GM23338 (cell line): ENCODE results near the gene EMC10. TPM values are rescaled to one million over a fixed set of nuclear protein-coding genes. Genes with fewer than 3 reads are reported as not detected.
A peak's percentile ranks its signal among the peaks of the same experiment; 100 is the strongest.

ENCODE experiments used
- ATAC-seq: fragments of 200-7000 bp; cut with Tn5 transposase; 3 replicates; pipeline ENCODE4 v1.9.1; 2020
- DNase-seq: peaks from one replicate; pipeline ENCODE4 v3.0.0-alpha.2; 2015; ENCODE audit warnings: low spot score
- H2AFZ ChIP-seq: fragments of 200-600 bp; sonication (generic); 2 replicates; pipeline ENCODE4 v1.8.0; 2016; ENCODE audit warnings: antibody characterized with exemption, mild to moderate bottlenecking, moderate library complexity
- H3F3A ChIP-seq: fragments of 200-600 bp; sonication (generic); replicated peaks from 2 replicates; pipeline ENCODE4 v1.8.0; 2017; ENCODE audit warnings: antibody characterized with exemption, mixed run types, low read depth
- H3K27ac ChIP-seq: fragments of 200-600 bp; sonication (generic); 2 replicates; pipeline ENCODE4 v1.6.1; 2016; ENCODE audit warnings: low read depth
- H3K27me3 ChIP-seq: fragments of 200-600 bp; sonication (generic); 2 replicates; pipeline ENCODE4 v1.8.0; 2016; ENCODE audit warnings: mild to moderate bottlenecking, mixed run types, moderate library complexity; ENCODE audit not compliant: insufficient read depth
- H3K36me3 ChIP-seq: fragments of 200-600 bp; sonication (generic); 2 replicates; pipeline ENCODE4 v1.8.0; 2016; ENCODE audit warnings: mild to moderate bottlenecking; ENCODE audit not compliant: insufficient read depth
- H3K4me1 ChIP-seq: fragments of 200-600 bp; sonication (generic); 2 replicates; pipeline ENCODE4 v1.8.0; 2016; ENCODE audit warnings: mild to moderate bottlenecking, moderate library complexity; ENCODE audit not compliant: insufficient read depth
- H3K4me2 ChIP-seq: fragments of 200-600 bp; sonication (generic); 2 replicates; pipeline ENCODE4 v1.7.1; 2017; ENCODE audit warnings: mixed run types
- H3K4me3 ChIP-seq: fragments of 200-600 bp; sonication (generic); 2 replicates; pipeline ENCODE4 v1.6.1; 2016; ENCODE audit warnings: mixed run types
- H3K79me2 ChIP-seq: fragments of 200-600 bp; sonication (generic); replicated peaks from 2 replicates; pipeline ENCODE4 v1.8.0; 2017; ENCODE audit warnings: mild to moderate bottlenecking; ENCODE audit not compliant: insufficient read depth
- H3K9me2 ChIP-seq: fragments of 200-600 bp; sonication (generic); 2 replicates; pipeline ENCODE4 v1.8.0; 2017; ENCODE audit not compliant: insufficient read depth
- H4K20me1 ChIP-seq: fragments of 200-600 bp; sonication (generic); replicated peaks from 2 replicates; pipeline ENCODE4 v1.8.0; 2017; ENCODE audit warnings: mild to moderate bottlenecking; ENCODE audit not compliant: insufficient read depth
- H3K27ac Mint-ChIP-seq: 2 replicates; pipeline ENCODE4 v1.8.0; 2020; ENCODE audit warnings: inconsistent platforms, mild to moderate bottlenecking, moderate library complexity, mixed read lengths
- H3K27me3 Mint-ChIP-seq: 3 replicates; pipeline ENCODE4 v1.8.0; 2022; ENCODE audit warnings: low read depth, mild to moderate bottlenecking, moderate library complexity, mixed read lengths, inconsistent platforms; ENCODE audit not compliant: insufficient read depth, poor library complexity
- H3K36me3 Mint-ChIP-seq: 3 replicates; pipeline ENCODE4 v1.8.0; 2021; ENCODE audit warnings: low read depth, mild to moderate bottlenecking, inconsistent platforms, moderate library complexity, mixed read lengths
- H3K4me1 Mint-ChIP-seq: 3 replicates; pipeline ENCODE4 v1.8.0; 2020; ENCODE audit warnings: mild to moderate bottlenecking, inconsistent platforms, mixed read lengths
- H3K4me3 Mint-ChIP-seq: 3 replicates; pipeline ENCODE4 v1.8.0; 2021; ENCODE audit warnings: moderate library complexity, mild to moderate bottlenecking, inconsistent platforms, mixed read lengths
- H3K9me3 Mint-ChIP-seq: 3 replicates; pipeline ENCODE4 v1.8.0; 2020; ENCODE audit warnings: moderate library complexity, mild to moderate bottlenecking, inconsistent platforms, mixed read lengths
- CREB1 ChIP-seq: fragments of 250-450 bp; sonication (Bioruptor Pico); IDR thresholded peaks from 2 replicates; pipeline ENCODE4 v1.5.0; 2020; ENCODE audit warnings: low read depth, mild to moderate bottlenecking, moderate library complexity
- ETS1 ChIP-seq: IDR thresholded peaks from 2 replicates; pipeline ENCODE4 v1.6.1; 2016; ENCODE audit warnings: antibody characterized with exemption
- EZH2phosphoT487 ChIP-seq: fragments of 200-600 bp; sonication (generic); IDR thresholded peaks from one replicate; pipeline ENCODE4 v1.8.1; 2018; ENCODE audit warnings: antibody characterized with exemption; ENCODE audit not compliant: unreplicated experiment
- JUNB ChIP-seq: IDR thresholded peaks from one replicate; pipeline ENCODE4 v1.6.1; 2016; ENCODE audit warnings: antibody characterized with exemption; ENCODE audit not compliant: unreplicated experiment
- NANOG ChIP-seq: IDR thresholded peaks from 2 replicates; pipeline ENCODE4 v1.6.1; 2016; ENCODE audit warnings: antibody characterized with exemption, borderline replicate concordance
- POLR2AphosphoS5 ChIP-seq: IDR thresholded peaks from 2 replicates; pipeline ENCODE4 v1.6.1; 2016; ENCODE audit warnings: antibody characterized with exemption, low read depth
- REST ChIP-seq: IDR thresholded peaks from one replicate; pipeline ENCODE4 v1.6.1; 2018; ENCODE audit warnings: antibody characterized with exemption; ENCODE audit not compliant: unreplicated experiment
- STAT1 ChIP-seq: IDR thresholded peaks from one replicate; pipeline ENCODE4 v1.6.1; 2016; ENCODE audit warnings: antibody characterized with exemption; ENCODE audit not compliant: unreplicated experiment
- ZNF114 ChIP-seq: fragments of 250-450 bp; sonication (Bioruptor Pico); IDR thresholded peaks from 2 replicates; pipeline ENCODE4 v1.5.0; 2020; ENCODE audit warnings: mild to moderate bottlenecking, moderate library complexity
- ZNF331 ChIP-seq: fragments of 250-450 bp; sonication (Bioruptor Pico); IDR thresholded peaks from 2 replicates; pipeline ENCODE4 v1.5.0; 2020; ENCODE audit warnings: low read depth, mild to moderate bottlenecking, moderate library complexity
- polyA plus RNA-seq: library from polyadenylated mRNA; unstranded; fragments of >200 nt; fragmentation: Nextera tagmentation; extraction: Ambion mirVana; gene quantifications from 2 replicates; pipeline ENCODE4 v1.2.1, GENCODE V29; 2016
- total RNA-seq: library from RNA; depleted of rRNA; stranded (reverse); fragments of >200 nt; shearing (Covaris generic); gene quantifications from 2 replicates; pipeline ENCODE4 v1.2.3, GENCODE V29; 2014
- TF ChIP-seq, protein P1 (sequence below): fragments of 250-450 bp; sonication (Bioruptor Pico); IDR thresholded peaks from 2 replicates; pipeline ENCODE4 v1.5.0; 2020; ENCODE audit warnings: mild to moderate bottlenecking, moderate library complexity
- TF ChIP-seq, protein P2 (sequence below), 2 experiments: fragments of 200-600 bp in 1 of 2; sonication (generic) in 1 of 2; conservative IDR thresholded peaks; 2 replicates each; pipeline versions ENCODE4 v1.5.1 to v1.6.1; 2016 to 2017; ENCODE audit warnings: antibody characterized with exemption in 2 of 2, low read depth in 2 of 2, mild to moderate bottlenecking in 2 of 2, moderate library complexity in 1 of 2

Gene EMC10
- total and polyA plus RNA-seq, 2 experiments from 2014 or later = 24.8 to 113 TPM

DNA sequence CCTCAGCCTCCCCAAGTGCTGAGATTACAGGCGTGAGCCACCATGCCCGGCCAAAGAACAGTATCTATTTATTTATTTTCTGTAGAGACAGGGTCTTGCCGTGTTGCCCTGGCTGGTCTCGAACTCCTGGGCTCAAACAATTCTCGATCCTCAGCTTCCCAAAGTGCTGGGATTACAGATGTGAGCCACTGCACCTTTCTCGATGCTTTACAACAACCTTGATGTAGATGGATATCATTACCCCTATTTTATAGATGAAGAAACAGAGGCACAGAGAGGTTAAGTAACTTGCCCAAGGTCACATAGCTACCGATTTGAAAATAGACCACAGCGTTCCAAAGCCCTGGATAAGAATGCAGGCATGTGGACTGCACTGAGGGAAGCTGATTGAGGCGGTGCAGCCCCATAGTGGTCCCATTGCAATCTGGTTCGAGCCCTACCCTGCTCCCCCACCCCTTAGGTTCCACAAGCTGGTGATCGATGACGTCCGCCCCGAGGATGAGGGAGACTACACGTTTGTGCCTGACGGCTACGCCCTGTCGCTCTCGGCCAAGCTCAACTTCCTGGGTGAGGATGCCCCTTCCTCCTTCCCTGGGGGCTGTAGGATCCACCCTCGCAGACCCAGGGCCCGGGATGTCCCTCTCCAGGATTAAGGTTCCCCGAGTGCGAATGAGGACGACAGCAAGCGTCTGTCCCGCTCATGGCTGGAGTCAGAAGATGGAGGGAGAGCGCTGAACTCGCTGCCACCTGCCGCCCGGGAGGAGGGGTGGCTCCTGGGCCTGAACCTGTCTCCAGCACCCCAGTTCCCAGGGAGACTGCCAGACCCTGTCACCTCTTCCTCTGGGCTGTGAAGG lies 25.7 kb upstream of the EMC10 start:
- peaks cover 97% of the 10 kb centered on the region for H3K9me3 Mint-ChIP-seq
- H3K4me3 ChIP-seq = no peak overlapping the region
- H3K9me2 ChIP-seq = 0 out of 2 replicates have a peak, but pooled peaks cover under 1% of the 10 kb centered on the region
- no peak for TF ChIP-seq JUNB
- TF ChIP-seq ZNF331 (CRISPR knock-in tag) = no peak
- no peak for TF ChIP-seq ETS1
- no peak for TF ChIP-seq REST
- no peak for TF ChIP-seq STAT1
- TF ChIP-seq CREB1 (CRISPR knock-in tag) = no peak
- TF ChIP-seq, protein P1, sequence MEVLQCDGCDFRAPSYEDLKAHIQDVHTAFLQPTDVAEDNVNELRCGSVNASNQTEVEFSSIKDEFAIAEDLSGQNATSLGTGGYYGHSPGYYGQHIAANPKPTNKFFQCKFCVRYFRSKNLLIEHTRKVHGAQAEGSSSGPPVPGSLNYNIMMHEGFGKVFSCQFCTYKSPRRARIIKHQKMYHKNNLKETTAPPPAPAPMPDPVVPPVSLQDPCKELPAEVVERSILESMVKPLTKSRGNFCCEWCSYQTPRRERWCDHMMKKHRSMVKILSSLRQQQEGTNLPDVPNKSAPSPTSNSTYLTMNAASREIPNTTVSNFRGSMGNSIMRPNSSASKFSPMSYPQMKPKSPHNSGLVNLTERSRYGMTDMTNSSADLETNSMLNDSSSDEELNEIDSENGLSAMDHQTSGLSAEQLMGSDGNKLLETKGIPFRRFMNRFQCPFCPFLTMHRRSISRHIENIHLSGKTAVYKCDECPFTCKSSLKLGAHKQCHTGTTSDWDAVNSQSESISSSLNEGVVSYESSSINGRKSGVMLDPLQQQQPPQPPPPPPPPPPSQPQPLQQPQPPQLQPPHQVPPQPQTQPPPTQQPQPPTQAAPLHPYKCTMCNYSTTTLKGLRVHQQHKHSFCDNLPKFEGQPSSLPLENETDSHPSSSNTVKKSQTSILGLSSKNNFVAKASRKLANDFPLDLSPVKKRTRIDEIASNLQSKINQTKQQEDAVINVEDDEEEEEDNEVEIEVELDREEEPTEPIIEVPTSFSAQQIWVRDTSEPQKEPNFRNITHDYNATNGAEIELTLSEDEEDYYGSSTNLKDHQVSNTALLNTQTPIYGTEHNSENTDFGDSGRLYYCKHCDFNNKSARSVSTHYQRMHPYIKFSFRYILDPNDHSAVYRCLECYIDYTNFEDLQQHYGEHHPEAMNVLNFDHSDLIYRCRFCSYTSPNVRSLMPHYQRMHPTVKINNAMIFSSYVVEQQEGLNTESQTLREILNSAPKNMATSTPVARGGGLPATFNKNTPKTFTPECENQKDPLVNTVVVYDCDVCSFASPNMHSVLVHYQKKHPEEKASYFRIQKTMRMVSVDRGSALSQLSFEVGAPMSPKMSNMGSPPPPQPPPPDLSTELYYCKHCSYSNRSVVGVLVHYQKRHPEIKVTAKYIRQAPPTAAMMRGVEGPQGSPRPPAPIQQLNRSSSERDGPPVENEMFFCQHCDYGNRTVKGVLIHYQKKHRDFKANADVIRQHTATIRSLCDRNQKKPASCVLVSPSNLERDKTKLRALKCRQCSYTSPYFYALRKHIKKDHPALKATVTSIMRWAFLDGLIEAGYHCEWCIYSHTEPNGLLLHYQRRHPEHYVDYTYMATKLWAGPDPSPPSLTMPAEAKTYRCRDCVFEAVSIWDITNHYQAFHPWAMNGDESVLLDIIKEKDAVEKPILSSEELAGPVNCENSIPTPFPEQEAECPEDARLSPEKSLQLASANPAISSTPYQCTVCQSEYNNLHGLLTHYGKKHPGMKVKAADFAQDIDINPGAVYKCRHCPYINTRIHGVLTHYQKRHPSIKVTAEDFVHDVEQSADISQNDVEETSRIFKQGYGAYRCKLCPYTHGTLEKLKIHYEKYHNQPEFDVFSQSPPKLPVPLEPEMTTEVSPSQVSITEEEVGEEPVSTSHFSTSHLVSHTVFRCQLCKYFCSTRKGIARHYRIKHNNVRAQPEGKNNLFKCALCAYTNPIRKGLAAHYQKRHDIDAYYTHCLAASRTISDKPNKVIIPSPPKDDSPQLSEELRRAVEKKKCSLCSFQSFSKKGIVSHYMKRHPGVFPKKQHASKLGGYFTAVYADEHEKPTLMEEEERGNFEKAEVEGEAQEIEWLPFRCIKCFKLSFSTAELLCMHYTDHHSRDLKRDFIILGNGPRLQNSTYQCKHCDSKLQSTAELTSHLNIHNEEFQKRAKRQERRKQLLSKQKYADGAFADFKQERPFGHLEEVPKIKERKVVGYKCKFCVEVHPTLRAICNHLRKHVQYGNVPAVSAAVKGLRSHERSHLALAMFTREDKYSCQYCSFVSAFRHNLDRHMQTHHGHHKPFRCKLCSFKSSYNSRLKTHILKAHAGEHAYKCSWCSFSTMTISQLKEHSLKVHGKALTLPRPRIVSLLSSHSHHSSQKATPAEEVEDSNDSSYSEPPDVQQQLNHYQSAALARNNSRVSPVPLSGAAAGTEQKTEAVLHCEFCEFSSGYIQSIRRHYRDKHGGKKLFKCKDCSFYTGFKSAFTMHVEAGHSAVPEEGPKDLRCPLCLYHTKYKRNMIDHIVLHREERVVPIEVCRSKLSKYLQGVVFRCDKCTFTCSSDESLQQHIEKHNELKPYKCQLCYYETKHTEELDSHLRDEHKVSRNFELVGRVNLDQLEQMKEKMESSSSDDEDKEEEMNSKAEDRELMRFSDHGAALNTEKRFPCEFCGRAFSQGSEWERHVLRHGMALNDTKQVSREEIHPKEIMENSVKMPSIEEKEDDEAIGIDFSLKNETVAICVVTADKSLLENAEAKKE (CRISPR knock-in tag) = no peak
- TF ChIP-seq POLR2AphosphoS5 = no peak
- TF ChIP-seq, protein P2, sequence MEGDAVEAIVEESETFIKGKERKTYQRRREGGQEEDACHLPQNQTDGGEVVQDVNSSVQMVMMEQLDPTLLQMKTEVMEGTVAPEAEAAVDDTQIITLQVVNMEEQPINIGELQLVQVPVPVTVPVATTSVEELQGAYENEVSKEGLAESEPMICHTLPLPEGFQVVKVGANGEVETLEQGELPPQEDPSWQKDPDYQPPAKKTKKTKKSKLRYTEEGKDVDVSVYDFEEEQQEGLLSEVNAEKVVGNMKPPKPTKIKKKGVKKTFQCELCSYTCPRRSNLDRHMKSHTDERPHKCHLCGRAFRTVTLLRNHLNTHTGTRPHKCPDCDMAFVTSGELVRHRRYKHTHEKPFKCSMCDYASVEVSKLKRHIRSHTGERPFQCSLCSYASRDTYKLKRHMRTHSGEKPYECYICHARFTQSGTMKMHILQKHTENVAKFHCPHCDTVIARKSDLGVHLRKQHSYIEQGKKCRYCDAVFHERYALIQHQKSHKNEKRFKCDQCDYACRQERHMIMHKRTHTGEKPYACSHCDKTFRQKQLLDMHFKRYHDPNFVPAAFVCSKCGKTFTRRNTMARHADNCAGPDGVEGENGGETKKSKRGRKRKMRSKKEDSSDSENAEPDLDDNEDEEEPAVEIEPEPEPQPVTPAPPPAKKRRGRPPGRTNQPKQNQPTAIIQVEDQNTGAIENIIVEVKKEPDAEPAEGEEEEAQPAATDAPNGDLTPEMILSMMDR (conservative IDR thresholded peaks at IDR 0.05; ENCODE audit: low read depth in 2 of 2) = no peak
- no peak for TF ChIP-seq NANOG
- no peak for TF ChIP-seq EZH2phosphoT487
- TF ChIP-seq ZNF114 = no peak
- H3K4me1 Mint-ChIP-seq = no peaks in the 10 kb centered on the region
- no peaks in the 10 kb centered on the region for H3K79me2 ChIP-seq
- H3K27me3 Mint-ChIP-seq = no peaks in the 10 kb centered on the region
- peak overlapping the region; percentile 55; the same call in 1 of the 2 replicates for H3K4me2 ChIP-seq
- H3K27ac Mint-ChIP-seq = no peak overlapping the region
- H4K20me1 ChIP-seq = no peaks in the 10 kb centered on the region
- peaks cover 6% of the 10 kb centered on the region; the same call in 1 of the 2 replicates for H3K4me1 ChIP-seq
- peak overlapping the region; percentile 88; the same call in 1 of the 2 replicates for H2AFZ ChIP-seq
- DNase-seq = no peak
- no peak overlapping the region for H3K4me3 Mint-ChIP-seq
- ATAC-seq = no peak
- H3K36me3 ChIP-seq = no peaks in the 10 kb centered on the region
- H3K27ac ChIP-seq = no peak overlapping the region
- no peaks in the 10 kb centered on the region for H3F3A ChIP-seq
- H3K36me3 Mint-ChIP-seq = peaks cover 54% of the 10 kb centered on the region
- no peaks in the 10 kb centered on the region for H3K27me3 ChIP-seq
